HepG2 (cell line): ENCODE data around the gene WDR47. TPM values are rescaled to one million over a fixed set of nuclear protein-coding genes. Genes with fewer than 3 reads are reported as not detected.
A peak's percentile ranks its signal among the peaks of the same experiment; 100 is the strongest.

ENCODE experiments used
- ATF6 ChIP-seq: sonication (generic); formaldehyde crosslinking; conservative IDR thresholded peaks from 2 replicates; pipeline ENCODE4 v1.4.0; 2020; ENCODE audit warnings: missing genetic modification reagents
- ATF7 ChIP-seq, 2 experiments: fragments of 450-650 bp in 1 of 2; sonication (generic) in 1 of 2; formaldehyde crosslinking in 1 of 2; IDR thresholded peaks; 2 replicates each; pipeline versions ENCODE4 v1.4.0 to v1.6.1; 2016 to 2020; ENCODE audit warnings: antibody characterized with exemption in 1 of 2, mild to moderate bottlenecking in 1 of 2, missing genetic modification reagents in 1 of 2
- ATRX ChIP-seq: sonication (generic); formaldehyde crosslinking; IDR thresholded peaks from 2 replicates; pipeline ENCODE4 v1.4.0; 2020; ENCODE audit warnings: missing genetic modification reagents, borderline replicate concordance
- CENPBD1 ChIP-seq: sonication (generic); formaldehyde crosslinking; IDR thresholded peaks from 2 replicates; pipeline ENCODE4 v1.8.0; 2022; ENCODE audit warnings: missing genetic modification reagents, low read depth, mild to moderate bottlenecking, borderline replicate concordance
- ELF1 ChIP-seq: sonication (generic); formaldehyde crosslinking; IDR thresholded peaks from 2 replicates; pipeline ENCODE4 v1.4.0; 2020; ENCODE audit warnings: missing genetic modification reagents
- HCFC1 ChIP-seq: fragments of 150-350 bp; IDR thresholded peaks from 2 replicates; pipeline ENCODE4 v1.6.1; 2014; ENCODE audit warnings: low read depth, low read length
- HHEX ChIP-seq: IDR thresholded peaks from 2 replicates; pipeline ENCODE4 v1.6.1; 2016; ENCODE audit warnings: control low read depth
- HOXA9 ChIP-seq: sonication (generic); formaldehyde crosslinking; IDR thresholded peaks from 2 replicates; pipeline ENCODE4 v1.8.1; 2022; ENCODE audit warnings: missing genetic modification reagents, mild to moderate bottlenecking, moderate library complexity, borderline replicate concordance
- IRF2 ChIP-seq: IDR thresholded peaks from 2 replicates; pipeline ENCODE4 v1.6.1; 2018; ENCODE audit warnings: missing genetic modification reagents, missing compliant biosample characterization
- KLF15 ChIP-seq: sonication (generic); formaldehyde crosslinking; IDR thresholded peaks from 2 replicates; pipeline ENCODE4 v1.8.1; 2023; ENCODE audit warnings: borderline replicate concordance, mild to moderate bottlenecking, inconsistent platforms, missing genetic modification reagents, mixed read lengths
- MAZ ChIP-seq, 2 experiments: sonication (generic) in 1 of 2; formaldehyde crosslinking in 1 of 2; IDR thresholded peaks; 2 replicates each; pipeline versions ENCODE4 v1.5.0 to v1.6.1; 2012 to 2020; ENCODE audit warnings: low read depth in 2 of 2, mild to moderate bottlenecking in 2 of 2, borderline replicate concordance in 1 of 2, improper control_type of control experiment in 1 of 2, low read length in 1 of 2, missing genetic modification reagents in 1 of 2, moderate library complexity in 1 of 2
- MIER3 ChIP-seq: IDR thresholded peaks from 2 replicates; pipeline ENCODE4 v1.6.1; 2016; ENCODE audit warnings: missing compliant biosample characterization, borderline replicate concordance
- POLR2AphosphoS5 ChIP-seq: IDR thresholded peaks from 2 replicates; pipeline ENCODE4 v1.6.1; 2012; ENCODE audit warnings: low read depth, low read length
- RFX3 ChIP-seq: IDR thresholded peaks from 2 replicates; pipeline ENCODE4 v1.6.1; 2016; ENCODE audit warnings: missing biosample characterization, missing genetic modification reagents
- YY1 ChIP-seq: IDR thresholded peaks from 2 replicates; pipeline ENCODE4 v1.6.1; 2011; ENCODE audit warnings: low read length, low read depth, moderate library complexity, mild to moderate bottlenecking; ENCODE audit not compliant: insufficient read depth, insufficient replicate concordance
- ZBTB1 ChIP-seq: sonication (generic); formaldehyde crosslinking; IDR thresholded peaks from 2 replicates; pipeline ENCODE4 v1.4.0; 2020; ENCODE audit warnings: missing genetic modification reagents, borderline replicate concordance
- ZFP36 ChIP-seq: fragments of 150-350 bp; IDR thresholded peaks from 2 replicates; pipeline ENCODE4 v1.6.1; 2018; ENCODE audit warnings: borderline replicate concordance, low read length, low read depth; ENCODE audit not compliant: partially characterized antibody
- ZKSCAN8 ChIP-seq: IDR thresholded peaks from 2 replicates; pipeline ENCODE4 v1.6.1; 2016; ENCODE audit warnings: borderline replicate concordance, missing genetic modification reagents, missing compliant biosample characterization
- ZNF24 ChIP-seq: fragments of 450-650 bp; IDR thresholded peaks from 2 replicates; pipeline ENCODE4 v1.6.1; 2017; ENCODE audit warnings: antibody characterized with exemption, mild to moderate bottlenecking
- ZNF44 ChIP-seq: sonication (generic); formaldehyde crosslinking; IDR thresholded peaks from 2 replicates; pipeline ENCODE4 v1.5.1; 2020; ENCODE audit warnings: mild to moderate bottlenecking, missing genetic modification reagents
- ZNF460 ChIP-seq: sonication (generic); formaldehyde crosslinking; IDR thresholded peaks from 2 replicates; pipeline ENCODE4 v1.5.1; 2020; ENCODE audit warnings: missing genetic modification reagents, mild to moderate bottlenecking, borderline replicate concordance
- ZNF572 ChIP-seq: sonication (generic); formaldehyde crosslinking; IDR thresholded peaks from 2 replicates; pipeline ENCODE4 v1.5.1; 2020; ENCODE audit warnings: mild to moderate bottlenecking, missing genetic modification reagents
- ZSCAN5A ChIP-seq: sonication (generic); formaldehyde crosslinking; IDR thresholded peaks from 2 replicates; pipeline ENCODE4 v1.8.0; 2022; ENCODE audit warnings: mild to moderate bottlenecking, missing genetic modification reagents, borderline replicate concordance
- ZSCAN9 ChIP-seq: IDR thresholded peaks from 2 replicates; pipeline ENCODE4 v1.6.1; 2016; ENCODE audit warnings: borderline replicate concordance
- polyA plus RNA-seq, 8 experiments: library from polyadenylated mRNA; depleted of rRNA in 3 of 8; stranded (reverse) in 7 of 8; unstranded in 1 of 8; fragments of >200 nt; fragmentation: Illumina TruSeq in 4 of 8; extraction: Trizol in 4 of 8; gene quantifications; 2 replicates each; pipeline versions ENCODE4 v1.2.1 to v1.2.3, GENCODE V29; 2011 to 2016; ENCODE audit warnings: low read depth in 4 of 8, missing spikeins in 1 of 8, mixed read lengths in 1 of 8; ENCODE audit not compliant: insufficient read depth in 1 of 8
- total RNA-seq, 5 experiments: library from RNA; depleted of rRNA; stranded (reverse); fragments of >200 nt; fragmentation: Illumina TruSeq; extraction: Trizol; gene quantifications; 2 replicates each; pipeline ENCODE4 v1.2.3, GENCODE V29; 2016; ENCODE audit warnings: low read depth in 1 of 5
- TF ChIP-seq, protein P1 (sequence below): sonication (generic); formaldehyde crosslinking; IDR thresholded peaks from 2 replicates; pipeline ENCODE4 v1.5.0; 2020; ENCODE audit warnings: mild to moderate bottlenecking, low read depth, missing genetic modification reagents, borderline replicate concordance

WDR47 gene
- total and polyA plus RNA-seq, 2 of the 13 experiments (the other 11 are each of a cell fraction or from before 2014, with no cell fraction given): 4.3 to 5.9 TPM

- TF ChIP-seq KLF15 (CRISPR knock-in tag): no peak; the same call in 1 of the 2 replicates
- no peak for TF ChIP-seq ZNF572 (CRISPR knock-in tag)
- TF ChIP-seq ELF1 (CRISPR knock-in tag): peak; percentile 64
- no peak; the same call in none of the 2 replicates for TF ChIP-seq ZSCAN9 (CRISPR knock-in tag)
- TF ChIP-seq RFX3: no peak
- TF ChIP-seq CENPBD1 (CRISPR knock-in tag): no peak
- peak; percentile 72 for TF ChIP-seq YY1
- TF ChIP-seq ATF7 (IDR thresholded peaks at IDR 0.05): no peak
- TF ChIP-seq ATF7 (CRISPR knock-in tag; IDR thresholded peaks at IDR 0.05): peak; percentile 48; the same call in 1 of the 2 replicates
- TF ChIP-seq MAZ (IDR thresholded peaks at IDR 0.05; ENCODE audit: borderline replicate concordance, low read depth, low read length): no peak; the same call in 1 of the 2 replicates
- peak; percentile 86 for TF ChIP-seq MAZ (CRISPR knock-in tag; IDR thresholded peaks at IDR 0.05; ENCODE audit: low read depth)
- TF ChIP-seq MIER3: no peak
- no peak for TF ChIP-seq ZFP36
- no peak for TF ChIP-seq HOXA9 (CRISPR knock-in tag)
- TF ChIP-seq, protein P1, sequence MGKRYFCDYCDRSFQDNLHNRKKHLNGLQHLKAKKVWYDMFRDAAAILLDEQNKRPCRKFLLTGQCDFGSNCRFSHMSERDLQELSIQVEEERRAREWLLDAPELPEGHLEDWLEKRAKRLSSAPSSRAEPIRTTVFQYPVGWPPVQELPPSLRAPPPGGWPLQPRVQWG: no peak
- no peak for TF ChIP-seq HCFC1
- no peak for TF ChIP-seq ZNF24
- no peak for TF ChIP-seq ZNF460 (CRISPR knock-in tag)
- TF ChIP-seq ATRX: no peak
- TF ChIP-seq POLR2AphosphoS5: peak; percentile 88
- TF ChIP-seq IRF2: 0 out of 2 replicates have a peak, but pooled peaks have one; percentile 48
- peak; percentile 23; the same call in 1 of the 2 replicates for TF ChIP-seq ZBTB1 (CRISPR knock-in tag)
- peak; percentile 92 for TF ChIP-seq ZSCAN5A (CRISPR knock-in tag)
- no peak; the same call in 1 of the 2 replicates for TF ChIP-seq ZKSCAN8 (CRISPR knock-in tag)
- no peak for TF ChIP-seq HHEX (CRISPR knock-in tag)
- no peak for TF ChIP-seq ZNF44
- TF ChIP-seq ATF6 (CRISPR knock-in tag): no peak
These were observed 78.7 kb downstream of the WDR47 start, which contains the start of gene CLCC1 (continued) for GRCh38 chr1:108963052-108963686.
